GM21367 (cell line): ENCODE data around the gene PADI1.

Source experiments
- ATAC-seq: cut with Tn5 transposase; IDR thresholded peaks from one replicate; pipeline ENCODE4 v1.9.1; 2021; ENCODE audit not compliant: unreplicated experiment

The PADI1 gene

GRCh38 chr1:17204546-17205440, at the start of gene PADI1:
Gene PADI1 (plus strand): TSS chr1:17205128. CDS start chr1:17205218, 90 bp downstream.
- ATAC-seq = no peak

- no peak for ATAC-seq
These were observed 49.5 kb upstream of the PADI1 start for GRCh38 chr1:17155257-17155920.

GRCh38 chr1:17156108-17156507, 48.8 kb upstream of the PADI1 start:
- ATAC-seq = no peak

GRCh38 chr1:17158961-17159360, 46.0 kb upstream of the PADI1 start:
- ATAC-seq = no peak

- ATAC-seq = no peak
These were observed 43.7 kb upstream of the PADI1 start for GRCh38 chr1:17161137-17161740.

GRCh38 chr1:17161926-17162800, 42.8 kb upstream of the PADI1 start:
- ATAC-seq = no peak

GRCh38 chr1:17162941-17163340, 42.0 kb upstream of the PADI1 start:
- ATAC-seq = no peak

GRCh38 chr1:17163371-17163770, 41.6 kb upstream of the PADI1 start:
- no peak for ATAC-seq

- no peak for ATAC-seq
These were observed 40.9 kb upstream of the PADI1 start for GRCh38 chr1:17163789-17164666.

- ATAC-seq = no peak
These were observed 39.1 kb upstream of the PADI1 start for GRCh38 chr1:17165823-17166222.

GRCh38 chr1:17167041-17167785, 37.7 kb upstream of the PADI1 start:
- ATAC-seq = no peak

GRCh38 chr1:17167786-17168090, 37.2 kb upstream of the PADI1 start:
- ATAC-seq = no peak

GRCh38 chr1:17168091-17168876, 36.6 kb upstream of the PADI1 start:
- ATAC-seq = no peak

GRCh38 chr1:17170571-17170970, 34.4 kb upstream of the PADI1 start:
- ATAC-seq = no peak

- ATAC-seq = no peak
These were observed 31.7 kb upstream of the PADI1 start for GRCh38 chr1:17173217-17173616.

GRCh38 chr1:17176306-17177061, 28.4 kb upstream of the PADI1 start:
- no peak for ATAC-seq

- ATAC-seq = no peak
These were observed 27.3 kb upstream of the PADI1 start for GRCh38 chr1:17177651-17178050.
